H1 (cell line): ENCODE data around the gene CIB4. TPM values are rescaled to one million over a fixed set of nuclear protein-coding genes. Genes with fewer than 3 reads are reported as not detected.

Experiments used
- JUN ChIP-seq: IDR thresholded peaks from 2 replicates; pipeline ENCODE4 v1.6.1; 2011; ENCODE audit warnings: low read depth, mild to moderate bottlenecking, improper control_type of control experiment, low read length
- JUND ChIP-seq: IDR thresholded peaks from 2 replicates; pipeline ENCODE4 v1.6.1; 2011; ENCODE audit warnings: mild to moderate bottlenecking, improper control_type of control experiment, low read length
- PHF8 ChIP-seq: fragments of 200-600 bp; sonication (generic); conservative IDR thresholded peaks from 2 replicates; pipeline ENCODE4 v1.7.1; 2012; ENCODE audit warnings: low read depth, mild to moderate bottlenecking, inconsistent platforms, low read length, moderate library complexity
- RAD21 ChIP-seq, 2 experiments: IDR thresholded peaks in 1 of 2; conservative IDR thresholded peaks in 1 of 2; 2 replicates each; pipeline ENCODE4 v1.6.1; 2011; ENCODE audit warnings: low read depth in 2 of 2, low read length in 2 of 2, improper control_type of control experiment in 1 of 2, inconsistent platforms in 1 of 2, mild to moderate bottlenecking in 1 of 2, moderate library complexity in 1 of 2
- RXRA ChIP-seq: IDR thresholded peaks from 2 replicates; pipeline ENCODE4 v1.6.1; 2011; ENCODE audit warnings: low read depth, mild to moderate bottlenecking, low read length, moderate library complexity; ENCODE audit not compliant: insufficient read depth
- TBP ChIP-seq: IDR thresholded peaks from 2 replicates; pipeline ENCODE4 v1.6.1; 2011; ENCODE audit warnings: low read depth, low read length, improper control_type of control experiment
- ZNF274 ChIP-seq: IDR thresholded peaks from 2 replicates; pipeline ENCODE4 v1.7.0; 2012; ENCODE audit warnings: low read length, borderline replicate concordance; ENCODE audit errors: extremely low read depth
- polyA plus RNA-seq, 7 experiments: library from polyadenylated mRNA; depleted of rRNA in 3 of 7; stranded (reverse) in 5 of 7; unstranded in 2 of 7; fragments of >200 nt in 5 of 7; fragments of 200-250 nt in 2 of 7; gene quantifications; 1 replicate in 5 of 7; 2 replicates in 1 of 7; 4 replicates in 1 of 7; pipeline versions ENCODE4 v1.2.1 to v1.2.3, GENCODE V29; 2011 to 2013; ENCODE audit warnings: missing spikeins in 2 of 7, mixed read lengths in 2 of 7
- total RNA-seq: library from RNA; stranded (reverse); fragmentation: NEBNext Ultra II Directional; extraction: Animal tissue kit (Norgen Biotek cat#: 25700); gene quantifications from 2 replicates; pipeline ENCODE4 v1.2.1, GENCODE V29; 2021
- TF ChIP-seq, protein P1 (sequence below): IDR thresholded peaks from 2 replicates; pipeline ENCODE4 v1.6.1; 2012; ENCODE audit warnings: low read length, inconsistent platforms

Gene CIB4
- total and polyA plus RNA-seq, 2 of the 8 experiments (the other 6 are each of a cell fraction or from before 2014, with no cell fraction given) = not detected

- no peak for TF ChIP-seq RAD21 (IDR thresholded peaks at IDR 0.05 in 1 of 2, conservative IDR thresholded peaks at IDR 0.05 in 1 of 2; ENCODE audit: low read depth in 2 of 2, low read length in 2 of 2)
- TF ChIP-seq ZNF274 = no peak
- no peak for TF ChIP-seq RXRA
- TF ChIP-seq, protein P1, sequence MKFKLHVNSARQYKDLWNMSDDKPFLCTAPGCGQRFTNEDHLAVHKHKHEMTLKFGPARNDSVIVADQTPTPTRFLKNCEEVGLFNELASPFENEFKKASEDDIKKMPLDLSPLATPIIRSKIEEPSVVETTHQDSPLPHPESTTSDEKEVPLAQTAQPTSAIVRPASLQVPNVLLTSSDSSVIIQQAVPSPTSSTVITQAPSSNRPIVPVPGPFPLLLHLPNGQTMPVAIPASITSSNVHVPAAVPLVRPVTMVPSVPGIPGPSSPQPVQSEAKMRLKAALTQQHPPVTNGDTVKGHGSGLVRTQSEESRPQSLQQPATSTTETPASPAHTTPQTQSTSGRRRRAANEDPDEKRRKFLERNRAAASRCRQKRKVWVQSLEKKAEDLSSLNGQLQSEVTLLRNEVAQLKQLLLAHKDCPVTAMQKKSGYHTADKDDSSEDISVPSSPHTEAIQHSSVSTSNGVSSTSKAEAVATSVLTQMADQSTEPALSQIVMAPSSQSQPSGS = no peak
- no peak for TF ChIP-seq JUND
- TF ChIP-seq JUN = no peak
- no peak for TF ChIP-seq PHF8
- TF ChIP-seq TBP = no peak
These were observed 44.0 kb downstream of the CIB4 start (continued) for GRCh38 chr2:26597197-26597596.
